Activated CD4-positive, alpha-beta T cell treated with anti-CD3 and anti-CD28 coated beads, Interleukin-2, amount 50 U/mL, for 48 hours (primary cell): ENCODE results near the gene FLNC.

Experiments used
- DNase-seq, 2 experiments: peaks; one replicate each; pipeline ENCODE4 v3.0.0-alpha.2; 2020

FLNC gene

GRCh38 chr7:128880791-128881457 is 50.7 kb downstream of the FLNC start:
- no peak for DNase-seq

- DNase-seq, result no peak
Measured at GRCh38 chr7:128881458-128882125, 51.4 kb downstream of the FLNC start.

- no peak for DNase-seq
Measured at GRCh38 chr7:128882134-128882533, 51.9 kb downstream of the FLNC start.

- DNase-seq, result peak; percentile 91 to 92
Measured at GRCh38 chr7:128883622-128884448, 53.6 kb downstream of the FLNC start.

- DNase-seq, result no peak
Measured at GRCh38 chr7:128884561-128885369, 54.6 kb downstream of the FLNC start.

GRCh38 chr7:128885370-128886187 is 55.4 kb downstream of the FLNC start:
- DNase-seq, result no peak

- DNase-seq, result no peak
Measured at GRCh38 chr7:128886391-128887168, 56.4 kb downstream of the FLNC start.

- DNase-seq, result no peak
Measured at GRCh38 chr7:128887169-128888038, 57.2 kb downstream of the FLNC start.

- no peak for DNase-seq
Measured at GRCh38 chr7:128888039-128888755, 58.0 kb downstream of the FLNC start.

GRCh38 chr7:128888756-128889095 is 58.5 kb downstream of the FLNC start:
- DNase-seq, result no peak

GRCh38 chr7:128889121-128889520 is 58.9 kb downstream of the FLNC start:
- no peak for DNase-seq

GRCh38 chr7:128890306-128891109 is 60.3 kb downstream of the FLNC start:
- no peak for DNase-seq

- DNase-seq, result no peak
Measured at GRCh38 chr7:128891110-128891941, 61.1 kb downstream of the FLNC start.

GRCh38 chr7:128891942-128892269 is 61.7 kb downstream of the FLNC start:
- DNase-seq, result no peak

- DNase-seq, result no peak
Measured at GRCh38 chr7:128892521-128893250, 62.5 kb downstream of the FLNC start.

GRCh38 chr7:128893251-128894100 is 63.3 kb downstream of the FLNC start:
- no peak for DNase-seq
